ENCODE results near the gene IL32.
"Not testable (repeated sequence)": the region's sequence is repeated elsewhere in the genome, so short reads cannot be mapped to it uniquely, and the experiment has no call there.

Gene IL32

DNA sequence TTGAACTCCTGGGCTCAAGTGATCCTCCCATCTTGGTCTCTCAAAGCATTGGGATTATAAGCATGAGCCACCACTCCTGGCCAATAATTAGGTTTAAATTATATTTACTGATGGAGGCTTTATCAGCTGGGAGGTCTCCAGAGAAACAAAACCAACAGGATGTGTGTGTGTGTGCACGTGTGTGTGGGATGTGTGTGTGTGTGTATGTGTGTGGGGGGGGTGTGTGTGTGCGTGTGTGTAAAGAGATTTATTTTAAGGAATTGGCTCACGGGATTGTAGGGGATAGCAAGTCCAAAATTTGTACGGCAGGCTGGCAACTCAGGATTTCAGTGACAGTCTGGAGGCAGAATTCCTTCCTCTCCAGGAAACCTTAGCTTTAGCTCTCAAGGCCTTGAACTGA is 14.4 kb upstream of the IL32 start:
- no peak for DNase-seq (ENCODE audit: low read depth in 2 of 3, low spot score in 2 of 3)

DNA sequence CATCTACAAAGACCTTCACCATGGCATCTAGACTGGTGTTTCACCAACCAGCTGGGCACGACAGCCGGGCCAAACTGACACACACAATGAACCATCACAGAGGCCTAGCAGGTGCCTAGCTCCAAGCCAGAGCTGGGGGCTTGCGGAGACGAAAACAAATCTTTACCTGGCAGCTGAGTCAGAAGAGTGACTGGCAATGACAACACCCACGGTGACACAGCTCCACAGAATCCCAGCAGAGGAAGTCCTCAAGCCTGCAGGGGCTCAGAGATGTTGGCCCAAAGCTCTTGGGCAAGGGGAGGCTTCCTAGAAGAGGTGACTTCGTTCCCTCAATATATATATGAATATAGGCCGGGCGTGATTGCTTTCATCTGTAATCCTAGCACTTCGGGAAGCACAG is 13.9 kb upstream of the IL32 start:
- no peak for DNase-seq (ENCODE audit: low read depth in 2 of 3, low spot score in 2 of 3)

DNA sequence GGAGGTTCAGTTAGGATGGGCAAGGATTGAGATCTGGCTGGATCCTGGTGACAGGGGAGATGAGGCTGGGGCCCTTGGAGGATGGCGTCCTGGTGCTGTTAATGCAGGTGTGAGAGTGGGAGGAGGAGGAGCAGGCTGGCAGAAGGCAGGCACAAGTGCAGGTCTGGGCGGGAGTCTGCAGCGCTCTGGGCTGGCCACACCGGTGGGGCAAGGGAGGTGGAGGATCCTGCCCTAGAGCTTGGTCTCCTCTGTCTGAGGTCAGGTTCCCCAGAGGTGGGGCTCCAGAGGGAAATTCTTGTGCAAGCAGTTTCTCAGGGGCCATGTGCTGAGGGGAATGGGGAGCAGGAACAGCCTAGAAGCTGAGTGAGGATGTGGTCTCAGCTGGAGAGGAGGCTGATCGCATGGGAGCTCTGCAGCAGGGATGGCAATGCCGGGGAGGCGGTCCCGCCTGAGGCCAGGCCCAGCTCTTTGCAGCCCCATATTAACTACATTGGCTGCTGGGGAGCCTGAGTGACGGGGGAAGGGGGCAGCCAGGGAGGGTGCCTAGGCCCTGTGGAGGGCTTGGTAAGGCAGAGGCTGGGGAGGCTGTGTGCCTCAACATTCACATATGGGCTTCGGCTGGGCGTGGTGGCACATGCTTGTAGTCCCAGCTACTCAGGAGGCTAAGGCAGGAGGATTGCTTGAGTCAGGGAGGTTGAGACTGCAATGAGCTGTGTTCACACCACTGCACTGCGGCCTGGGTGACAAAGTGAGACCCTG is 12.7 kb upstream of the IL32 start:
- not testable (repeated sequence) for DNase-seq (ENCODE audit: low read depth in 2 of 3, low spot score in 2 of 3)

DNA sequence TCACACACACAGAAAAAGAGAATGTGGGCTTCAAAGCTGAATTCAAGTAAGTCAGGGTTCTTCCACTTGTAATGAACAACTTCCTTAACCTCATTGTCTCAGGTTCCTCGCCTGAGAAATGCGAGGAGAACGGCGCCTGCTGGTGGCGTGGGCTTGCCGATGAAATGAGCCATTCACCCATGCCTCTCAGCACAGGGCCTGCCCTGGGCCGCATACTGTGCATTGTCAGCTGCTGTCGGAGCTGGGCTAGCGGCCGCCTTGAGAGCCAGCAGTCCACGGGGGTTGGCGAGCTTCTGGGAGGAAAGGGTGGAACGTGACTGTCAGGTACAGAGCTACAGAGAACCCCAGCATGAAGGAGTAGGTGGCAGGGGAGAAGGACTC is 12.1 kb upstream of the IL32 start:
- DNase-seq (ENCODE audit: low read depth in 2 of 3, low spot score in 2 of 3) = not testable (repeated sequence)

DNA sequence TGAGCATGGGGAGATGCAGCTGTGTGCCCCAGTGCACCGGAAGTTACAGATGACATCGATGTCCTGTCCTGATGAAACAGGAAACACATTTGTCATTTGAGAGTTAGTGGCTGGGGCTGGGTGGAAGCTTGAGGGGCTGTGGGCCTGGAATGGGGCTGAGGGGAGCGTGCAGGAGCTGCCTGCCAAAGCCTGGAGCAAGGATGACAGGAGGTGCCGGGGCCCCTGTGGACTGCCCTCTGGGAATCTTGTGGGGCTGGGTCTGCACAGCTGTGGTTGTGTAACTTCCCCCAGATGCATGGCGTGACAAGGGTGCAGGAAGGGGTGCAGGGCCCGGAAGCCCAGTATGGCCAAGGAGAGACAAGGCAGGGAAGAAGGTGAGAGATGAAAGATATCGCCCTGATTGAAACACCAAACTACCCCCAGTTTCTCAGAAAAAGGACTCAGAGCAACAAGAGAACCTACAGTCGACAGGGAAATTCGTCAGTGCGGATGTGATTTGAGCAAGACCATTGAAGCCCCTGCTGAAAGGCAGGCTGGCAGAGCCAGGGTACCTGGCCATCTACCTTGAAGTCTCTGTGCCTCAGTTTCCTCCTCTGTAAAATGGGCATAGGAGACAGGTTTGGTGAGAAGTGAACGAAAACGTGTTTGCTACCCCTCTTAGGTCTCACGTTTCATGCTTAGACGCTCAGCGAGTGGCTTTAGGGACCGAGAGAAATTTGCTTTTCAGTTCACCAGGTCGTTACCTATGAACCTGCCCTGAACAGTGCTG is 10.3 kb upstream of the IL32 start:
- no peak for DNase-seq (ENCODE audit: low read depth in 2 of 3, low spot score in 2 of 3)

DNA sequence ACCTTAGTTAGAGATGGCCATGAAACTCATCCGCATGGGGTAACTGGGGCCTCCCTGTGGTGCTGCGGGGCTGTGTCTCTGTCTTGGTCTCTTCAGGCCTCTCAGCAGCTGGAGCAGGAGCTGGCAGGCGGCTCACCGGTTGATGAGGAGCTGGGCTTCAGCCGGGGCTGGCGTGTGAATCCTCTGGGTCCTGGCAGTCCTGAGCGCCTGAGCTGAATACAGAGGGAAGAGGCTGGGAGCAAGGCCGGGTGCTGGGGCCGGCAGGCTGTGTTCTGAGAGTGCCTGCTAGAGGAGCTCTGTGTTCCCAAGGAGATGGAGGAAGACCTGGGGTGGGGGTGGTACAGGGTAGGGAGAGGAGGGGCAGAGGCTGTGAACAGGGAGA is 9.7 kb upstream of the IL32 start:
- DNase-seq (ENCODE audit: low read depth in 2 of 3, low spot score in 2 of 3) = not testable (repeated sequence)

DNA sequence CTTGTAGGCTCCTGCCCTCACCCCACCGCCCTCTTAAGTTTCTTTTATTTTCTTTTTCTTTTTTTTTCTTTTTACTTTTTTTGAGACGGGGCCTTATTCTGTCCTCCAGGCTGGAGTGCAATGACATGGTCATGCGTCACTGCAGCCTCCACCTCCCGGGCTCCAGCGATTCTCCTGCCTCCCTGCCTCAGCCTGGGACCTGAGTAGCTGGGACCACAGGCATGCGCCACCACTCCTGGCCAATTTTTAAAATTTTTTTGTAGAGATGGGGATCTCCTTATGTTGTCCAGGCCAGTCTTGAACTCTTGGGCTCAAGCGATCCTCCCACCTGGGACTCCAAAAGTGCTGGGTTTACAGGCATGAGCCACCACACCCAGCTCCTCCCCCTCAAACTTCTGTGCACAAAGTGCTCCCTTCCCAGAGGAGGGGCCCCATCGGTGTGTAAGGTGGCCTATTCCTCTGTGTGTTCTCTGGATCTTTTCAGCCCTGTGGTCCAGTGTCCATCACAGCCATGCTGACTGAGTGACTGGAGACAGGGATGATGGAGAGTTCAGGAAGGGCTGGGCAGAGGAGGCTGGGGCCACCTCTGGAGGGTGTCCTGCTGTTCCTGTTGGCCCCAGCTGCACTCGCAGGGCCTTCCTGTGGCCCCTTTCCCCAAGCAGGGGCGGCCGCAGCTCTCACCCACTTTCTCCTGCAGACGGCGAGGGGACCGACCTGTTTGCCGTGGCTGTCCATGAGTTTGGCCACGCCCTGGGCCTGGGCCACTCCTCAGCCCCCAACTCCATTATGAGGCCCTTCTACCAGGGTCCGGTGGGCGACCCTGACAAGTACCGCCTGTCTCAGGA is 8.9 kb upstream of the IL32 start:
- DNase-seq (ENCODE audit: low read depth in 2 of 3, low spot score in 2 of 3) = no peak

DNA sequence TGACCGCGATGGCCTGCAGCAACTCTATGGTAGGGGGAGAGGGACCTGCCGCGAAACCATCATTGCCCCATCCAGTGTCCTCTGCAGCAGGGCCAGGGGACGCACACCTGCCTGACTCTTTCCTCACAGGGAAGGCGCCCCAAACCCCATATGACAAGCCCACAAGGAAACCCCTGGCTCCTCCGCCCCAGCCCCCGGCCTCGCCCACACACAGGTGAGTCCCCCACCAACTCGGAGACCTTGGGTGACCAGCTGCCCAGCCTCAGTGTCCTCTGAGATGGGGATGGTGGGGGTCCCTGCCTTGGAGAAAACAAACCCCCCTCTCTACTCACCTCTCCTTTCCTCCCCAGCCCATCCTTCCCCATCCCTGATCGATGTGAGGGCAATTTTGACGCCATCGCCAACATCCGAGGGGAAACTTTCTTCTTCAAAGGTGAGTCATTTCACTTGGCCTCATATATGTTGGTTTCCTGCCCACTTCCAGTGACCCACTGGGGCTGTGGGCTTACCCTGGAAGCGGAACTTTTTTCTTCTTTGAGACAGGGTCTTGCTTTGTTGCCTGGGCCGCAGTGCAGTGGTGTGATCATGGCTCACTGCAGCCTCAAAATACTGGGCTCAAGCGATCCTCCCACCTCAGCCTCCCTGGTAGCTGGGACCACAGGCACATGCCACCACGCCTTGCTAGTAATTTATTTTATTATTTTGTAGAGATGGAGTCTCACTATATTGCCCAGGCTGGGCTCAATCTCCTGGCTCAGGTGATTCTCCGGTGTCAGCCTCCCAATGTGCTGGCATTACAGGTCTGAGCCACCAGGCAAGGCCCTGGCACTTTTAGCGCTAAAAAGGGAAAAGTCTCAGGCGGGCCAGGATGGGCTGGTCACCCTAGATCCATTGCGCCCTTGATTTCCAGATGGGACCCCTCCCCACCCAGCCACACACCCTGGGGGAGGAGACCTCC is 8.0 kb upstream of the IL32 start:
- DNase-seq (ENCODE audit: low read depth in 2 of 3, low spot score in 2 of 3) = no peak

DNA sequence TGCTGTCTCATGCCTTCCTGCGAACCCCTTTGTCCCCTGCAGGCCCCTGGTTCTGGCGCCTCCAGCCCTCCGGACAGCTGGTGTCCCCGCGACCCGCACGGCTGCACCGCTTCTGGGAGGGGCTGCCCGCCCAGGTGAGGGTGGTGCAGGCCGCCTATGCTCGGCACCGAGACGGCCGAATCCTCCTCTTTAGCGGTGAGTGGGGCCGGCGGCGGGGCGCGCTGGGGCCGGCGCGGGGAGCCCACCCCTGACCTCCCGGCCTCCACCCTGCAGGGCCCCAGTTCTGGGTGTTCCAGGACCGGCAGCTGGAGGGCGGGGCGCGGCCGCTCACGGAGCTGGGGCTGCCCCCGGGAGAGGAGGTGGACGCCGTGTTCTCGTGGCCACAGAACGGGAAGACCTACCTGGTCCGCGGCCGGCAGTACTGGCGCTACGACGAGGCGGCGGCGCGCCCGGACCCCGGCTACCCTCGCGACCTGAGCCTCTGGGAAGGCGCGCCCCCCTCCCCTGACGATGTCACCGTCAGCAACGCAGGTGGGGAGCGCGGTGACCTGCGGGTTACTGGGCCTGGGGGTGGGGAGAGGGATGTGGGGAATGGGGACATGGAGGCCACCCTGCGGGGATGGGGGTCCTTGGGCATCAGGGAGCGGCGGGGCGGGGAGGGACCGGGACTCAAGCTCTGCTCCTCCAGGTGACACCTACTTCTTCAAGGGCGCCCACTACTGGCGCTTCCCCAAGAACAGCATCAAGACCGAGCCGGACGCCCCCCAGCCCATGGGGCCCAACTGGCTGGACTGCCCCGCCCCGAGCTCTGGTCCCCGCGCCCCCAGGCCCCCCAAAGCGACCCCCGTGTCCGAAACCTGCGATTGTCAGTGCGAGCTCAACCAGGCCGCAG is 7.1 kb upstream of the IL32 start:
- no peak for DNase-seq (ENCODE audit: low read depth in 2 of 3, low spot score in 2 of 3)

DNA sequence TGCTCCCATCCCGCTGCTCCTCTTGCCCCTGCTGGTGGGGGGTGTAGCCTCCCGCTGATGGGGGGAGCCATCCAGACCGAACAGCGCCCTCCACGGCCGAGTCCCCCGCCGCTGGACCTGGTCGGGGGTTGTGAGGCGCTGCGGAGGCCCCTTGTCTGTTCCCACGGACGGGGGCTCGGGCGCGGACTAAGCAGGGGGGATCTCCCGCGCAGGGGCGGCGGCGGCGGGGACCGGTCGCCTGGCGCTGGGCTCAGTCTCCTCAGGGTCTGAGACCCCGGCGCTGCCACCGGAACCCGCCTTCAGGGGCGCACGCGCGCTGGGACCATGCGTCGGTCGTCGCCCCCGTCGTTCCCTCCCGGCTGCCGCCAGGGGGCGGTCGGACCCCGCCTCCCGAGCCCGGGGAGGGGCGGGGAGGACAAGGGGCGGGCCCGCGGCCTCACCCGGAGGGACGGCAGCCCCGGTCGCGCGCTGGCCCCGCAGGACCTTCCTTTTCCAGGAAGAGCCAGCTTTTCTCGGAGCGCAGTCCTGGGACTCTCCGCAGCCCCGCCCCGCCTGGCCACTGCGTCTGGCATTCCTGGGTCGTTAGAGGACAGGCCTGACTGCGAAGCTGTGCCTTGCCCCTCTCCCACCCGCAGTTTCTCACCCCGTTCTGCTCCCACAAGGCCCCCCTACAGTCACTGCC is 6.3 kb upstream of the IL32 start:
- DNase-seq (ENCODE audit: low read depth in 2 of 3, low spot score in 2 of 3) = peak; percentile 70 to 88 (median 78)

DNA sequence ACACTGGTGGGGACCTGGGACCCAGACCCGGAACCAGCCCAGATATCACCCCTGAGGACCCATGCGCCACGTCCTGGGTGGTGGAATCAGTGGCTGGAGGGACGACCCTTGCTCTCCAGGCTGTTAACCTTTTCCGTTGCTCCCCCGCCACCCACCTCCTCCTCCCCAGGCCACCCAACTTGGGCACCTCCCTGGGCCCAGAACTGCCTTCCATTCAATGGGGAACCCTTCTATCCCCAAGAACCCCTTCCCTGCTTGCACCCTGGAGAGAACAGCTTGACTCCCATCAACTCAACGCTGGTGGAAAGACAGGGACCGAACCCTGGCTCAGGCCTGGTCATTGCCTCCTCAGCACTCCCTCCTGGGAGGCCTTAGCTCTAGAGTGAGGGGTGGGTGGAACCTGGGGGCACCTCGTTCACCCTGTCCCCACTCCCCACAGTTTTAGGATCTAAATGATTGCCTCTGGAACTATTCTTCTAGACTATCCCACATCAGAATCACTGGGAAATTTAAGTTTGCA is 5.7 kb upstream of the IL32 start:
- DNase-seq (ENCODE audit: low read depth in 2 of 3, low spot score in 2 of 3) = no peak

DNA sequence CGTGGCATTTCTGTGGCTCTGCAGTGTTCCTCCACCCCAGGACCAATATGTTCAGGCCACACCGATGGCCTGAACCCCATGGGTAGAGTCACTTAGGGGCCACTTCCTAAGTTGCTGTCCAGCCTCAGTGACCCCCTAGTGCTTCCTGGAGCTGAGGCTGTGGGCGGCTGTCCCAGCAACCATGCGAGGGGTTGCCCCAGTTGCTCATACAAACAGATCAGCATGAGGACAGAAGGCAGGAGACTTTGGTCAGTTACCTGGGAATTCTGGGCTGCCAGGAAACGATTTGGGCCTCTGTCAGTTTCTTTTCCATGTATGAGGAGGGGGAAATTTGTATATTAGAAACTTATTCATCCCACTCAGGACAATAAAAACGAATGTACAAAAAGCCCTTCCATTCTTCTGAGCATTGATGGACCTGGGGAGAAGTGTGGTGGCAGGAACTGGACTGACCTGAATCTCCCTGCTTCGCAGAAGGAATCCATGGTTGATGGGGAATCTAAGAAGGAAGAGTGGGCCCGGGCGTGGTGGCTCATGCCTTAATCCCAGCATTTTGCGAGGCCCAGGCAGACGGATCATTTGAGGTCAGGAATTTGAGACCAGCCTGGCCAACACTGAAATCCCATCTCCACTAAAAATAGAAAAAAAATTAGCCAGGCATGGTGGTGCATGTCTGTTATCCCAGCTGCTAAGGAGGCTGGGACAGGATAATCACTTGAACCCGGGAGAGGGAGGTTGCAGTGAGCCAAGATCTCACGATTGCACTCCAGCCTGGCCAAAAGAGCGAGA is 4.9 kb upstream of the IL32 start:
- no peak for DNase-seq (ENCODE audit: low read depth in 2 of 3, low spot score in 2 of 3)

DNA sequence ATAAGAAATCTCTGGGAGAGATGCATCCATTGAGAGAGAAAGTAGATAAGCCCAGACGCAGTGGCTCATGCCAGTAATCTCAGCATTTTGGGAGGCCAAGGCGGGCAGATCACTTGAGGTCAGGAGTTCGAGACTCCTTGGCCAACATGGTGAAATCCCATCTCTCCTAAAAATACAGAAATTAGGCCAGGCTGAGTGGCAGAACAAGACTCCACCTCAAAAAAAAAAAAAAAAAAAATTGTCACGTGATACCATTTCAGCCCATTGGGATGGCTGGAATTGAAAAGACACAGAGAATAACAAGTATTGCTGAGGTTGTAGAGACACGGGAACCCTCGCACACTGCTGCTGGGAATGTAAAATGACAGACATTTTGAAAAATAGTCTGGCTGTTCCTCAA is 2.9 kb upstream of the IL32 start:
- no peak for DNase-seq (ENCODE audit: low read depth in 2 of 3, low spot score in 2 of 3)

DNA sequence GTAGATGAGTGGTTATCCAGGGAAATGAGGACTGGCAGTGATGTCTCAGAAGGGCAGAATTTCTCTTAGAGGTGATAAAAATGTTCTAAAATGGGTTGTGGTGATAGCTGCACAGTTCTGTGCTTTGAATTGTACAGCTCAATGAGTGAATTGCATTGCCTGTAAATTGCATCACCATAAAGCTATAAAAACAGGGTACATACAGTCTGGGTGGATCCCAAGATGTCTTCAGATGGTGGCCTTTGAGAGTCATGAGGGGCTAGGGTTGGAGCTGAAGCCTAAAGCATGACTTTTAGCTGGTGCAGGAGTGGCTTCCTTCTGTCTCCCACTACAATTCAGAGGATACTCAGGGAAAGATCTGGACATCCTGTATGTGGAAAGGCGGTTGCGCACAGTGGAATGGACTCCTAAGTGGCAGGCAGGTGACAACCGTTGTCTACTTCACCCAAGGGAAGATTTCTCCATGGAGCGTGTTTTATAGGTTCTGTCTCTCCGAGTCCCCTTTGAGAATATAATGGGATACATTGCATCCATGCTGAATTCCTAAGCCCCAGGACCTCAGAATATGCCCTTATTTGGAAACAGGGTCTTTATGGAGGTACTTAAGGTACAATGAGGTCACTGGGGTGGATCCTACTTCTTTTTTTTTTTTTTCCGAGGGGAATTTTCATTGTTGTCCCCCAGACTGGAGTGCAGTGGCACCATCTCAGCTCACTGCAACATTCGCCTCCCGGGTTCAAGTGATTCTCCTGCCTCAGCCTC is 1.6 kb upstream of the IL32 start:
- no peak for DNase-seq (ENCODE audit: low read depth in 2 of 3, low spot score in 2 of 3)

DNA sequence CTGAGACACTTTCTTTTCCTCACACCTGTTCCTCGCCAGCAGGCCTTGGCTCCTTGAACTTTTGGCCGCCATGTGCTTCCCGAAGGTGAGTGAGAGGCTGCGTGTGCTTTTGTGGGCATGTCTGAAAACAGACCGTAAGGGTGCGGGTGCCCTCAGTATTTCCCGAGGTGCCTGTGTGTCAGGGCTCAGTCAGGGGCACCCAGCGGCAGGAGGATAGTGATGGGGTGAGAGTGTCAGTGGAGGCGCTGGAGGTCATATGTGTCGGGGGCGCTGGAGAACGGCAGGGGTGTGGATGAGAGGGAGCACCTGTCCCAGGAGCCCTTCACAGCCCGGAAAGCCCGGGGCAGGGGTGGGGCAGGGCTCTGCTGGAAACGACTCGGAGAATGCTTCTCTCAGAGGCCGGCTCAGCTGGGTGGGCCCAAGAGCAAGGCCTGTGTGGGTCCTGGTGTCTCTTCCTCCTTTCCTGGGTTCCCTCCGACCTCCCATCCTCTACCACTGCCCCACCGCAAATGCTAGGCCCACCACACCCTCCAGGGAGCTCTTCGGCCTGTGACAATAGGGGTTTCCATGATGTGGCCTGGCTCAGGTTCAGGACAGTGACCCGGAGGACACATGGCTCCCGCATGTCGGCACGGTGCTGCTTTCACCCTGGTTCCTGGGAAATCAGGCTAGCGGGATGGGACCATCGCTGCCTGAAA is 451 bp downstream of the IL32 start:
- DNase-seq (ENCODE audit: low read depth in 2 of 3, low spot score in 2 of 3) = no peak

DNA sequence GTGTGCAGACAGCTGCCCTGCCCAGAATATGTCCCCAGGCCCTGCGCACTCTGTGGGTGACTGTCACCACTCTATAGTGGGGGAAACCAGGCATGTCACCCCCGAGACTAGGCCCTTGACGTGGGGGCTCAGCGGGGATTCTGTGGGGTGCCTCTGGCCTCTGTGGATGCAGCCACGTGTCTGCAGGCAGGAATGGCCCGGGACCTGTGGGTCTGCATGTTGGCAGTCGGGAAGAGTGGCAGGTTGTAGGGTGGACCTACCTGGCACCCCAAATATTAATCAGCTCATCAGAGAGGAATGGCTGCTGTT is 954 bp downstream of the IL32 start:
- DNase-seq (ENCODE audit: low read depth in 2 of 3, low spot score in 2 of 3) = no peak

DNA sequence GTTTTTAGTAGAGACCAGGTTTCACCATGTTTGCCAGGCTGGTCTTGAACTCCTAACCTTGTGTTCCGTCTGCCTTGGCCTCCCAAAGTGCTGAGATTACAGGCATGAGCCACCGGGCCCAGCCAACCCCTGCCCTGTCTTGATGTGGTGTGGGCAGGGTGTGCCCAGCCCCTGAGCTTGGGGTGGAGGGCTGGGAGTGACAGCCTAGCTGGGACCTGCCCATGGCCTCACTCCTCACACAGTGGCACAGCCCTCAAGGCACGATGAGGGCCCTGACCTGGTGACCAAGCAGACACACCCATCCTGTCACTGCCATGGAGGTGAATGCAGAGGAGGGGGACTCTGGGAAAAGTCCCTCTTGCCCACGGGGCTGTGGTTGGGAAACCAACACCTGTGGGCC is 3.0 kb downstream of the IL32 start:
- no peak for DNase-seq (ENCODE audit: low read depth in 2 of 3, low spot score in 2 of 3)

Measured in activated CD8-positive, alpha-beta memory T cell treated with anti-CD3 and anti-CD28 coated beads for 48 hours (primary cell).